Mesendoderm (in vitro differentiated cells): ENCODE results near the gene RFX4.

Source experiments
- DNase-seq: peaks from one replicate; pipeline ENCODE4 v3.0.0; 2013
- H2AK5ac ChIP-seq: 2 replicates; pipeline ENCODE4 v1.6.1; 2013; ENCODE audit warnings: low read length, inconsistent platforms
- H2BK120ac ChIP-seq: 2 replicates; pipeline ENCODE4 v1.6.1; 2013; ENCODE audit warnings: low read depth, mild to moderate bottlenecking, low read length, moderate library complexity, mixed read lengths
- H2BK15ac ChIP-seq: replicated peaks from 2 replicates; pipeline ENCODE4 v1.6.1; 2013; ENCODE audit warnings: low read depth, mild to moderate bottlenecking, moderate library complexity
- H2BK5ac ChIP-seq: 2 replicates; pipeline ENCODE4 v1.6.1; 2013; ENCODE audit warnings: low read length, inconsistent platforms
- H3K18ac ChIP-seq: 2 replicates; pipeline ENCODE4 v1.6.1; 2013; ENCODE audit warnings: mild to moderate bottlenecking, low read length, mixed read lengths
- H3K23ac ChIP-seq: one replicate; pipeline ENCODE4 v1.6.1; 2013; ENCODE audit warnings: low read length
- H3K27ac ChIP-seq: 2 replicates; pipeline ENCODE4 v1.5.1; 2013; ENCODE audit warnings: low read depth, mild to moderate bottlenecking, inconsistent platforms, low read length, moderate library complexity
- H3K27me3 ChIP-seq: 2 replicates; pipeline ENCODE4 v1.6.1; 2013; ENCODE audit warnings: low read length, control low read depth, mild to moderate bottlenecking, inconsistent platforms; ENCODE audit not compliant: insufficient read depth, poor library complexity
- H3K36me3 ChIP-seq: 2 replicates; pipeline ENCODE4 v1.6.1; 2013; ENCODE audit warnings: low read length, inconsistent platforms; ENCODE audit not compliant: control insufficient read depth, insufficient read depth
- H3K4ac ChIP-seq: one replicate; pipeline ENCODE4 v1.6.1; 2013; ENCODE audit warnings: low read depth, mild to moderate bottlenecking, low read length, moderate library complexity
- H3K4me1 ChIP-seq: 2 replicates; pipeline ENCODE4 v1.6.1; 2013; ENCODE audit warnings: low read depth, low read length, inconsistent platforms; ENCODE audit not compliant: control insufficient read depth
- H3K4me2 ChIP-seq: 2 replicates; pipeline ENCODE4 v1.6.1; 2013; ENCODE audit warnings: low read length
- H3K4me3 ChIP-seq: 2 replicates; pipeline ENCODE4 v1.5.1; 2013; ENCODE audit warnings: mild to moderate bottlenecking, low read length
- H3K56ac ChIP-seq: one replicate; pipeline ENCODE4 v1.6.1; 2013; ENCODE audit warnings: low read length
- H3K79me1 ChIP-seq: 2 replicates; pipeline ENCODE4 v1.6.1; 2013; ENCODE audit warnings: low read length, inconsistent platforms
- H3K79me2 ChIP-seq: 2 replicates; pipeline ENCODE4 v1.6.1; 2013; ENCODE audit warnings: mild to moderate bottlenecking, low read length; ENCODE audit not compliant: control insufficient read depth, insufficient read depth
- H3K9ac ChIP-seq: 2 replicates; pipeline ENCODE4 v1.6.1; 2013; ENCODE audit warnings: low read length, inconsistent platforms
- H4K5ac ChIP-seq: one replicate; pipeline ENCODE4 v1.6.1; 2013; ENCODE audit warnings: low read length
- H4K8ac ChIP-seq: one replicate; pipeline ENCODE4 v1.6.1; 2013; ENCODE audit warnings: low read depth, mild to moderate bottlenecking, control low read depth, low read length, moderate library complexity
- WGBS: extraction: QIAGEN DNeasy Blood & Tissue Kit; methylation state at CpG from one replicate; pipeline ENCODE4 v1.1.7; 2013; ENCODE audit warnings: low lambda C conversion rate, missing lambda C conversion rate; ENCODE audit not compliant: insufficient coverage; ENCODE audit errors: extremely low coverage; 5-methylcytosine and 5-hydroxymethylcytosine counted together

The RFX4 gene

DNA sequence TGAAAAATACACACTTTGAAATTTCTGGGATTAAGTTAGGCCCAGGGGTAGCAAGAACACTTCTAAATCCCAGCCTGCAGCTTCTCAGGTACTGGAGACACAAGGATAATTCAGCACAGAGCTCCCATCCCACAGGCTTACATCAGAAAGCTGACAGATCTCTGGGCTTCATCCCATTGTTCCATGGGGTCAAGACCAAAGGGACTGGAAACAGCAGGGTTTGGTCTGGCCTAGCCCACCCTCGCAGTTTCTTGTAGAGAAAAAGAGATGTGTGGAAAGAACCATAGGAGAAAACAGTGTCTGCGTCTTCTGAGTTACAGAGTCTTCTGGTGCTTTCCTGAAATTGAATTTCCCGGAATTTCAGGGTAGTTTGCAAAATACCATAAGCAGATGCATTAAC lies 132.1 kb downstream of the RFX4 start:
- Histone ChIP-seq H3K23ac (no peak overlapping the region), H3K9ac (no peak overlapping the region), H3K4me2 (no peak overlapping the region), H3K36me3 (no peaks in the 10 kb centered on the region), H3K56ac (no peak overlapping the region), H3K79me1 (no peaks in the 10 kb centered on the region), H4K8ac (no peak overlapping the region), H3K4me1 (peaks cover 9% of the 10 kb centered on the region), H3K18ac (no peak overlapping the region), H3K27me3 (no peaks in the 10 kb centered on the region), H2BK15ac (no peak overlapping the region), H3K27ac (no peak overlapping the region), H3K79me2 (no peaks in the 10 kb centered on the region), H3K4me3 (no peak overlapping the region), H4K5ac (no peak overlapping the region), H3K4ac (no peak overlapping the region), H2AK5ac (no peak overlapping the region), H2BK120ac (no peak overlapping the region), H2BK5ac (no peak overlapping the region)
- no peak for DNase-seq
- WGBS = no CpG with 5 or more reads among the region's 3 CpGs

GRCh38 chr12:106715582-106715981 lies 132.8 kb downstream of the RFX4 start:
- no peak overlapping the region for H3K27ac ChIP-seq
- WGBS = no CpG with 5 or more reads among the region's 4 CpGs

GRCh38 chr12:106717673-106718072 lies 134.9 kb downstream of the RFX4 start:
- Histone ChIP-seq H4K8ac (no peak overlapping the region), H3K36me3 (no peaks in the 10 kb centered on the region), H3K4me1 (no peaks in the 10 kb centered on the region), H3K79me1 (no peaks in the 10 kb centered on the region), H3K4me3 (no peak overlapping the region), H3K56ac (no peak overlapping the region), H3K4me2 (no peak overlapping the region), H3K4ac (no peak overlapping the region), H3K18ac (no peak overlapping the region), H4K5ac (no peak overlapping the region), H3K23ac (no peak overlapping the region), H2BK120ac (no peak overlapping the region), H2BK15ac (no peak overlapping the region), H2BK5ac (no peak overlapping the region), H2AK5ac (no peak overlapping the region), H3K27ac (no peak overlapping the region), H3K27me3 (no peaks in the 10 kb centered on the region), H3K9ac (no peak overlapping the region), H3K79me2 (no peaks in the 10 kb centered on the region)
- WGBS = no CpG with 5 or more reads among the region's 2 CpGs
- no peak for DNase-seq

More at GRCh38 chr12:106715582-106715981, 132.8 kb downstream of the RFX4 start:
- no peaks in the 10 kb centered on the region for H3K79me1 ChIP-seq
- H2BK5ac ChIP-seq = no peak overlapping the region
- no peaks in the 10 kb centered on the region for H3K79me2 ChIP-seq
- H3K4me1 ChIP-seq = peaks cover 6% of the 10 kb centered on the region
- no peak overlapping the region for H3K4me3 ChIP-seq
- no peak overlapping the region for H3K18ac ChIP-seq
- H3K27me3 ChIP-seq = no peaks in the 10 kb centered on the region
- H3K36me3 ChIP-seq = no peaks in the 10 kb centered on the region
- H2BK15ac ChIP-seq = no peak overlapping the region
- no peak overlapping the region for H3K4ac ChIP-seq
- H3K56ac ChIP-seq = no peak overlapping the region
- H4K5ac ChIP-seq = no peak overlapping the region
- no peak for DNase-seq
- H3K9ac ChIP-seq = no peak overlapping the region
- no peak overlapping the region for H3K23ac ChIP-seq
- no peak overlapping the region for H2BK120ac ChIP-seq
- no peak overlapping the region for H4K8ac ChIP-seq
- H2AK5ac ChIP-seq = no peak overlapping the region
- no peak overlapping the region for H3K4me2 ChIP-seq

GRCh38 chr12:106719879-106720278 lies 137.1 kb downstream of the RFX4 start:
- no peaks in the 10 kb centered on the region for H3K27me3 ChIP-seq
- no peak overlapping the region for H3K4me3 ChIP-seq
- no CpG with 5 or more reads among the region's 6 CpGs for WGBS
- H4K5ac ChIP-seq = no peak overlapping the region
- no peak overlapping the region for H2BK5ac ChIP-seq
- no peak overlapping the region for H3K56ac ChIP-seq
- H3K18ac ChIP-seq = no peak overlapping the region
- DNase-seq = no peak
- no peak overlapping the region for H3K23ac ChIP-seq
- no peak overlapping the region for H2BK120ac ChIP-seq
- no peaks in the 10 kb centered on the region for H3K79me1 ChIP-seq
- no peak overlapping the region for H3K27ac ChIP-seq
- no peak overlapping the region for H3K4me2 ChIP-seq
- H3K36me3 ChIP-seq = no peaks in the 10 kb centered on the region
- H2AK5ac ChIP-seq = no peak overlapping the region
- H3K4ac ChIP-seq = no peak overlapping the region
- H4K8ac ChIP-seq = no peak overlapping the region
- no peaks in the 10 kb centered on the region for H3K79me2 ChIP-seq
- H3K4me1 ChIP-seq = no peaks in the 10 kb centered on the region
- H3K9ac ChIP-seq = no peak overlapping the region
- no peak overlapping the region for H2BK15ac ChIP-seq

DNA sequence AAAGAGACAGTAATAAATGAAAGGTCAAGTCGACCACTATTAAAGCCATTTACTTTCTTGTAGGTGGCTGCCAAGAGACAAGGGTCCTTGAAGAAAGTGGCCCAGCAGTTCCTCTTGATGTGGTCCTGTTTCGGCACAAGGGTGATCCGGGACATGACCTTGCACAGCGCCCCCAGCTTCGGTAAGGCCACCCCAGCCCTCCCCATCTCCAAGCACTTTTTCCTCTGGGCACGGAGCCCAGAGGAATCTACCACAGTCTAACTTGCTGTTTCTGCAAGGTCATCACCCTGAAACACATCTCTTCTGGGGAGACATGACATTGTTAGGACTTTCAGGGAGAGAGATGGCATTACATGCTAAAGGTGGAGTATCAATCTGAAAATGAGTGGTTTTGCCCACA lies 137.9 kb downstream of the RFX4 start:
- no peak overlapping the region for H3K18ac ChIP-seq
- no CpG with 5 or more reads among the region's 6 CpGs for WGBS
- no peak overlapping the region for H2BK15ac ChIP-seq
- H3K4ac ChIP-seq = no peak overlapping the region
- H3K27me3 ChIP-seq = no peaks in the 10 kb centered on the region
- no peak overlapping the region for H3K4me2 ChIP-seq
- no peak overlapping the region for H4K8ac ChIP-seq
- no peak overlapping the region for H2AK5ac ChIP-seq
- H3K23ac ChIP-seq = no peak overlapping the region
- no peak for DNase-seq
- no peak overlapping the region for H4K5ac ChIP-seq
- H3K56ac ChIP-seq = no peak overlapping the region
- no peak overlapping the region for H2BK120ac ChIP-seq
- no peak overlapping the region for H2BK5ac ChIP-seq
- no peak overlapping the region for H3K4me3 ChIP-seq
- H3K79me2 ChIP-seq = no peaks in the 10 kb centered on the region
- no peaks in the 10 kb centered on the region for H3K36me3 ChIP-seq
- H3K27ac ChIP-seq = no peak overlapping the region
- H3K79me1 ChIP-seq = no peaks in the 10 kb centered on the region
- no peaks in the 10 kb centered on the region for H3K4me1 ChIP-seq
- H3K9ac ChIP-seq = no peak overlapping the region

- Histone ChIP-seq H3K9ac (no peak overlapping the region), H3K4me3 (no peak overlapping the region), H2BK120ac (no peak overlapping the region), H3K4ac (no peak overlapping the region), H3K23ac (no peak overlapping the region), H3K79me1 (no peaks in the 10 kb centered on the region), H3K36me3 (no peaks in the 10 kb centered on the region), H3K18ac (no peak overlapping the region), H2AK5ac (no peak overlapping the region), H3K27ac (no peak overlapping the region), H3K4me1 (no peaks in the 10 kb centered on the region), H4K5ac (no peak overlapping the region), H3K56ac (no peak overlapping the region), H3K27me3 (no peaks in the 10 kb centered on the region), H3K4me2 (no peak overlapping the region), H2BK15ac (no peak overlapping the region), H3K79me2 (no peaks in the 10 kb centered on the region), H4K8ac (no peak overlapping the region), H2BK5ac (no peak overlapping the region)
- no peak for DNase-seq
- no CpG with 5 or more reads among the region's 1 CpG for WGBS
Measured at GRCh38 chr12:106721915-106722314, 139.1 kb downstream of the RFX4 start.
